Measurements from ENCODE around the gene SBK2.
A peak's percentile ranks its signal among the peaks of the same experiment; 100 is the strongest.
"Not testable (repeated sequence)": the region's sequence is repeated elsewhere in the genome, so short reads cannot be mapped to it uniquely, and the experiment has no call there.

Gene SBK2

GRCh38 chr19:55535173-55535964 lies 1.6 kb downstream of the SBK2 start:
- no peak for DNase-seq (ENCODE audit: low spot score)

GRCh38 chr19:55534280-55534679 lies 2.7 kb downstream of the SBK2 start:
- DNase-seq (ENCODE audit: low spot score), result not testable (repeated sequence)

GRCh38 chr19:55530996-55531395 lies 5.9 kb downstream of the SBK2 start:
- no peak for DNase-seq (ENCODE audit: low spot score)

GRCh38 chr19:55529636-55530234 lies 7.2 kb downstream of the SBK2 start:
- DNase-seq (ENCODE audit: low spot score), result no peak

- no peak for DNase-seq (ENCODE audit: low spot score)
These were observed 8.7 kb downstream of the SBK2 start for GRCh38 chr19:55528030-55528803.

GRCh38 chr19:55527197-55528029 lies 9.5 kb downstream of the SBK2 start:
- no peak for DNase-seq (ENCODE audit: low spot score)

- DNase-seq (ENCODE audit: low spot score), result no peak
These were observed 10.4 kb downstream of the SBK2 start for GRCh38 chr19:55526216-55527196.

GRCh38 chr19:55525289-55526101 lies 11.4 kb downstream of the SBK2 start:
- DNase-seq (ENCODE audit: low spot score), result no peak

GRCh38 chr19:55520691-55521292 lies 16.1 kb downstream of the SBK2 start:
- DNase-seq (ENCODE audit: low spot score), result no peak

- peak; percentile 7 for DNase-seq (ENCODE audit: low spot score)
These were observed 17.3 kb downstream of the SBK2 start for GRCh38 chr19:55519451-55520311.

GRCh38 chr19:55516878-55517620 lies 19.9 kb downstream of the SBK2 start:
- peak; percentile 92 for DNase-seq (ENCODE audit: low spot score)

- no peak for DNase-seq (ENCODE audit: low spot score)
These were observed 28.8 kb downstream of the SBK2 start for GRCh38 chr19:55508120-55508519.

GRCh38 chr19:55504981-55505380 lies 32.0 kb downstream of the SBK2 start:
- no peak for DNase-seq (ENCODE audit: low spot score)

- no peak for DNase-seq (ENCODE audit: low spot score)
These were observed 32.7 kb downstream of the SBK2 start for GRCh38 chr19:55504252-55504603.

GRCh38 chr19:55503502-55504251 lies 33.3 kb downstream of the SBK2 start:
- DNase-seq (ENCODE audit: low spot score), result peak; percentile 91

GRCh38 chr19:55503157-55503501 lies 33.8 kb downstream of the SBK2 start:
- no peak for DNase-seq (ENCODE audit: low spot score)

Data from hematopoietic multipotent progenitor cell treated with erythropoietin and hydrocortisone succinate and interleukin-3 and kit ligand, for 15 days (in vitro differentiated cells).